ENCODE data around the gene CDON. TPM values are rescaled to one million over a fixed set of nuclear protein-coding genes. Genes with fewer than 3 reads are reported as not detected.

Gene CDON
- total and polyA plus RNA-seq, 9 of the 15 experiments (the other 6 are each of a cell fraction or from before 2014, with no cell fraction given) = 0.08 to 0.64 (median 0.40) TPM

GRCh38 chr11:126035718-126036117 is 26.9 kb downstream of the CDON start:
- H4K20me1 ChIP-seq (replicated peaks; ENCODE audit: control insufficient read depth, insufficient read depth, low read length) = no peaks in the 10 kb centered on the region
- no TSS peak for BruUV-seq (replicated peaks)
- H3K9ac ChIP-seq (ENCODE audit: insufficient read depth in 1 of 2, low read depth in 2 of 2, low read length in 2 of 2) = no peak overlapping the region
- no peaks in the 10 kb centered on the region for H3K4me1 ChIP-seq (replicated peaks in 1 of 2; ENCODE audit: control insufficient read depth in 2 of 2, insufficient read depth in 2 of 2, low read length in 2 of 2)
- no peaks in the 10 kb centered on the region for H3K9me3 ChIP-seq (replicated peaks; ENCODE audit: control insufficient read depth, insufficient read depth, low read depth, low read length)
- no peak for TF ChIP-seq MLX (CRISPR knock-in tag; conservative IDR thresholded peaks at IDR 0.05)
- no peak for TF ChIP-seq ELF1 (tag; IDR thresholded peaks at IDR 0.05)
- no peak for TF ChIP-seq SPI1 (IDR thresholded peaks at IDR 0.05; ENCODE audit: borderline replicate concordance, low read depth, low read length)
- no peak for TF ChIP-seq SMAD2 (IDR thresholded peaks at IDR 0.05; ENCODE audit: low read depth, low read length)
- TF ChIP-seq MAFF (IDR thresholded peaks at IDR 0.05; ENCODE audit: low read length) = no peak
- no peak for TF ChIP-seq TAL1 (IDR thresholded peaks at IDR 0.05)
- TF ChIP-seq ZNF444 (CRISPR knock-in tag; IDR thresholded peaks at IDR 0.05) = no peak
- TF ChIP-seq MNT (conservative IDR thresholded peaks at IDR 0.05) = no peak
- no peak for TF ChIP-seq SNIP1 (IDR thresholded peaks at IDR 0.05; ENCODE audit: low read depth)
- in situ Hi-C loops (cut with MboI) (no loop called here), intact Hi-C loops (cut with micrococcal nuclease) (no loop called here)
- ChIA-PET POLR2A (no interaction called here), CTCF (ENCODE audit: low intra/inter-chr PET ratio) (no interaction called here)
- WGBS (ENCODE audit: insufficient coverage, low coverage, missing lambda C conversion rate) = 2% methylated on average over 5 of the region's 5 CpGs
- no peak overlapping the region for H2AFZ ChIP-seq (ENCODE audit: low read depth, low read length)
- no peak overlapping the region for H3K27ac ChIP-seq (ENCODE audit: extremely low read depth, low read depth, low read length)
- FAIRE-seq (no peak), DNase-seq (ENCODE audit: extremely low read depth in 1 of 4, low spot score in 3 of 4) (no peak), ATAC-seq (no peak)
- no peaks in the 10 kb centered on the region for H3K9me1 ChIP-seq (ENCODE audit: control insufficient read depth, insufficient read depth, low read length)
- no peak overlapping the region for H3K4me3 ChIP-seq
- H3K79me2 ChIP-seq (ENCODE audit: control insufficient read depth, insufficient read depth, low read length) = no peaks in the 10 kb centered on the region
- peaks cover 3 to 11% of the 10 kb centered on the region in 2 experiments; a peak in 2 of 5 replicates for H3K27me3 ChIP-seq (ENCODE audit: control insufficient read depth in 2 of 2, insufficient read depth in 2 of 2, low read length in 2 of 2)
- no peaks in the 10 kb centered on the region for H3K36me3 ChIP-seq (ENCODE audit: control insufficient read depth, insufficient read depth, low read length)
- H3K4me2 ChIP-seq (ENCODE audit: insufficient read depth, low read length) = no peak overlapping the region
